Fibroblast of skin of right quadriceps (primary cell): ENCODE data around the gene PPP1R12A.
"Not testable (repeated sequence)": the region's sequence is repeated elsewhere in the genome, so short reads cannot be mapped to it uniquely, and the experiment has no call there.

Experiments
- DNase-seq: peaks from one replicate; pipeline ENCODE4 v3.0.0-alpha.2; 2013

The PPP1R12A gene

GRCh38 chr12:79891506-79892162 is 43.3 kb downstream of the PPP1R12A start:
- DNase-seq = no peak

DNA sequence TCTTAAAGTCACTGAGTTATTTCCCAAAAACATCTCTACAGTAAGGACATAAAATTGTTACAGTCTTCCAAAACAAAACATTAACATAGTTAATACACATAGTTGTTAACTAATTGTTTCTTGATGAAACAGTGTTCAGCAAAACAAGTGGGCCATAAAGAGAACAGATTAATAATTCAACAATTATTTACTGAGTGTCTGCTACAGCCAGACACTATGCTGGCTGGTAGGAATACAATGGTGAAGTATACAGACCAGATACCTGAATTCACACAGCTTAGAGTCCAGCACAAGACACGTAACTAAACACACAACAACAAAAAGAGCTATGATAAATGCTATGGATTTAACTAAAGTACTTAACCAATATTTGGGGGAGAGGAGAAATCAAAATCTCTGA is 47.0 kb downstream of the PPP1R12A start:
- no peak for DNase-seq

GRCh38 chr12:79886917-79887519 is 47.9 kb downstream of the PPP1R12A start:
- peak; percentile 58 for DNase-seq

GRCh38 chr12:79885911-79886490 is 48.9 kb downstream of the PPP1R12A start:
- no peak for DNase-seq

- DNase-seq = no peak
Observed at GRCh38 chr12:79884401-79885006, 50.4 kb downstream of the PPP1R12A start.

GRCh38 chr12:79883216-79883615 is 51.7 kb downstream of the PPP1R12A start:
- DNase-seq = peak; percentile 54

DNA sequence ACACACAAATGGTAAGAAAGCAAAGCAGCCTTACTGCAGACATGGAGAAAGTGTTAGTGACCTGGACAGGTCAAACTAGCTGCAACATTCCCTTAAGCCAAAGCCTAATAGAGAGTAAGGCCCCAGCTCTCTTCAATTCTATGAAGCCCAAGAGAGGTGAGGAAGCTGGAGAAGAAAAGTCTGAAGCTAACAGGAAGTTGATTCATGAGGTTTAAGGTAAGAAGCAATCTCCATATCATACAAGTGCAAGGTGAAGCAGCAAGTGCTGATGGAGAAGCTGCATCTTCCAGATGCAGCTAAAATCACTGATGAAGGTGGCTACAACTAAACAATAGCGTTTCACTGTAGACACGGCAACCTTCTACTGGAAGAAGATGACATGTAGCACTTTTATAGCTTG is 53.5 kb downstream of the PPP1R12A start:
- no peak for DNase-seq

- not testable (repeated sequence) for DNase-seq
Observed at GRCh38 chr12:79878506-79878905, 56.4 kb downstream of the PPP1R12A start.

- DNase-seq = no peak
Observed at GRCh38 chr12:79877246-79877645, 57.7 kb downstream of the PPP1R12A start.

DNA sequence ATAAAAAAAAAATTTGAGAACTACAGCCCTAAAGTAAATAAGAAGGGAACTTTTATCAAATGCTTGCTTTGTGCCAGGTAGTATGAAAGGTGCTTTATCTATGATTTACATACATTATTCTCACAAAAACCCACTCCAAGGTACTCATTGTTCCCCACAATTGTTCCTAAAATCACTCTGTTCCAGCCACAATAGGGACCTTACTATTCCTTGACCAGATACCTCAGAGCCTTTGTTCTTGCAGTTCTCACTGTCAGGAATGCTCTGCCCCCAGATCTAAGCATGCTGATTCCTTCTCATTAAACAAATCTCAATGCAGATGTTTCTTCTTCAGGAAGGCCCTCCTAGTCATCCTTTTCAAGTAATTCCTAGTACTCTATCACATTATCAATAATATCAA is 60.2 kb downstream of the PPP1R12A start:
- no peak for DNase-seq

DNA sequence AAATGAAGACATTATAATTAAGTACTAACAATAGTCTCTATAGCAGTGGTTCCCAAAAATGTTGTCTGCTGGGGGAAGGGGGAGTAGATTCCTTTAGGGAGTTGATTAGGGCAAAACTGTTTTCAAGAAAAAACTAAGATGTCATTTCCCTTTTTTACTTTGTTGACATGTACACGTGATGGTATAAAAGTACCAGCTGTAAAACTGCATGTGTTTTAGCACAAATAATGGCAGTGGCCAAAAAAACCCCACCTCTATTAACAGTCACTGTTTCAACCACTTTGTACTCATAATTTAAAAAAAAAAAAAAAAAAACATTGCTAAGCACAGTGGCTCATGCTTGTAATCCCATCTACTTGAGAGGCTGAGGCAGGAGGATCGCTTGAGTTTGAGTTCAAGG is 61.7 kb downstream of the PPP1R12A start:
- no peak for DNase-seq

- no peak for DNase-seq
Observed at GRCh38 chr12:79871621-79872020, 63.3 kb downstream of the PPP1R12A start.

DNA sequence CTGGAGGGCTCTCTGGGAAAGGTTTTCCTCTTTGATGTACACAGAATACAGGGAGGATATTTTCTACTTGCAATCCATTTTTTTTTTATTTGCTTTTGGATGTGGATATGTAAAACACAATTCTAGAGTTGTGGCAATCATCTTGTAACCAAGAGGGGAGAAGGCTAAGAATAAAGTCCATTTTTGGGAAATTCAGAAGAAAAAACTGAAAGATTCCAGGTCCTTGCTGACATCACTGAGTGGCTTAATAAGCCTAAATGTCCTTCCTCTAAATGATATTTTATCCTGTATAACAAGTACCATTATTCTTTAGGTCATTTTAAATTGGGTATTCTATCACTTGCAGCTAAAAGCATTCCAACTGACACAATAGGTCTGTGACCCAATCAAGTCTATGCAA is 64.0 kb downstream of the PPP1R12A start:
- no peak for DNase-seq

GRCh38 chr12:79859646-79860045 is 75.3 kb downstream of the PPP1R12A start:
- DNase-seq = no peak

DNA sequence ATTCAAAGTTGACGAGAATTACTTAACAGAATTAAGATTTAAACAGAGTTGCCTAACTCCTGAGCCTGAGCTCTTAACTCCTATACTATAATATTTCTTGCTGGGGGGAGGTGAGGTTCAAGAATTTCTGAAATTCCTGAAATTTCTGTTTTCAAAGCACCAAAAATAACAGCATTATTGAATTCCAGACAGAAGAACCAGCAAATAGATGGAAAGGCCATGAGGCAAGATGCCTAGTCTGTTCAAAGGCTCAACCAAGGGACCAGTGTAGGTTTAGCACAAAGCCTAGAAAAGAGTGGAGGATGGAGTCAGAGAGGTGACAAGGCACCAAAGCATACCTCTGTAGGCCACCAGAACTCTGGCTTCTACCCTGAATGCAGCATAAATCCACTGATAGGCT is 76.4 kb downstream of the PPP1R12A start:
- peak; percentile 58 for DNase-seq

DNA sequence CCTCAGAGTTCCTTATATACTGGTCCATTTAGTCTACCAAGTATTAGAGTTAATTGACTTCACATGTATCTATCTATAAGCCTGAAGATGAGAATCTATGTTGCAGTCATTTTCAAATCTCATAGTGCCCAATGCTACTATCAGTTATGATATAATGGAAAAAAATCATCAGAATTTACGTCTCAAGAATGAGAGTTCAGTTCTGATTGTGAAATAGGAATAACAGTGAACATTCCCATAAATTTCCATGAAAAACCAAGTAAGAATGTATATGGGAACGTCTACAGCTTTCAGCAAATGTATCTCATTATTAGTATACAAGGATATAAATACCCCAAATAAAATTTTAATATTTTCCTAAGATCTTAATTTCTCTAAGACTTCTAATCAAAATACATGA is 77.2 kb downstream of the PPP1R12A start:
- peak; percentile 28 for DNase-seq

GRCh38 chr12:79850610-79851299 is 84.1 kb downstream of the PPP1R12A start:
- no peak for DNase-seq

DNA sequence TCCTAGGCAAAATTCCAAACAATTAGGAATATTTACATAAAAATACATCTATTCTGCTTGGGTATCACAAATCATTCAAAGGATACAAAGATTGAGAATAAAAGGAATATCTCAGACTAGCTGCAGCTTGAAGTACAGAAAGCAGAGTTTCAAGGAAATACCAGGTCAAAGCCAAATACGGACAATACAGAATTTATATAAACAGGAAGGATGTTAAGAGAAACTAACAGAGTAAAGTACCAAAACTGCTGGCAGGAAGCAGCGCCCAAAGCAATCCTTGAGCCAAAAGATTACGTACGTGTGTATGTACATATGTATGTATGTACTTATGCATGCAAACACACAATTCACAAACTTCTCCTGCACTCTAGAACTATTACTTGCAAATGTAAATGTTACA is 86.6 kb downstream of the PPP1R12A start:
- DNase-seq = no peak

DNA sequence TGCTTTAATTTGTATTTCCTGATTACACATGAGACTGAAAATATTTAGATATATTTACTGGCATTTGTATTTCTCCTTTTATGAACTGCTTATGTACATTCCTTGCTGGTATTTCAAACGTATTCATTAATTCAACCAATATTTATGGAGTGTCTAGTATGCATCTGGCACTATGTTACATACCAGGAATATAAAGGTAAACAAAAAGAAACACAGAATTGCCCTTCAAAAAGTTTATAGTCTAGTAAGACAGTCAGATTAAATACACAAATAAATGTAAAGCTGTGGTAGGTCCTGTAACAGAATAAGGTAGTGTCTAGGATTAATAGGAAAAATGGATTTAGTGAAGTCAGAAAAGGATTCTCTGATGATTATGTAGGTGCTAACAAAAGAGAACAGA is 87.5 kb downstream of the PPP1R12A start:
- no peak for DNase-seq

GRCh38 chr12:79844693-79845092 is 90.2 kb downstream of the PPP1R12A start:
- DNase-seq = peak; percentile 69

DNA sequence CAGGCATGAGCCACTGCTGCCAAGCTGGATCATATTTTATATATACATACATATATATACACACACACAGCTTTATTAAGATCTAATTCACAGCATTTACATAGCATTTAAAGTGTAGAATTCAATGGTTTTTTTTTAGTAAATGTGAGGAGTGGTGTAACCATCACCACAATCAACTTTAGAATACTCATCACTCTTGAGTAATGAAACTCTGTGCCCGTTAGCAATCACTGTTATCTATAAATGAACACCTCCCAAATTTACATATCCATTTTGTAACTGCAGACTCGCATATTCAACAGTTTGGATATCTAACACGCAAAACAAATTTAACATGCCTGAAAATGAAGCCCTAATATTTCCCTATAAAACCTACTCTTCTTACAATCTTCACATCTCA is 90.9 kb downstream of the PPP1R12A start:
- DNase-seq = no peak

GRCh38 chr12:79842630-79843029 is 92.3 kb downstream of the PPP1R12A start:
- no peak for DNase-seq

- no peak for DNase-seq
Observed at GRCh38 chr12:79841878-79842265, 93.0 kb downstream of the PPP1R12A start.
